ENCODE data around the gene ZFPM1.

- TF ChIP-seq POLR2A (IDR thresholded peaks at IDR 0.05) (no peak), CTCF (IDR thresholded peaks at IDR 0.05) (no peak), POLR2AphosphoS5 (IDR thresholded peaks at IDR 0.05; ENCODE audit: insufficient read depth in 1 of 2, low read depth in 1 of 2) (no peak)
These were observed 46.7 kb upstream of the ZFPM1 start for GRCh38 chr16:88406096-88407041.
